Peyer's patch (tissue), 4 donors: ENCODE data around the gene CACNG3.

Experiments
- POLR2A ChIP-seq, 2 donors: fragments of 450-650 bp; IDR thresholded peaks; one replicate each; pipeline ENCODE4 v1.5.1; 2017; ENCODE audit warnings: antibody characterized with exemption in 2 of 2, mild to moderate bottlenecking in 2 of 2, moderate library complexity in 2 of 2
- TF ChIP-seq, protein P1 (sequence below), 6 experiments: fragments of 450-650 bp in 4 of 6; fragments of 200-600 bp in 2 of 6; sonication (generic) in 1 of 6; IDR thresholded peaks; one replicate each; pipeline ENCODE4 v1.5.1; 2017 to 2019; ENCODE audit warnings: antibody characterized with exemption in 6 of 6, mild to moderate bottlenecking in 3 of 6, moderate library complexity in 1 of 6

DNA sequence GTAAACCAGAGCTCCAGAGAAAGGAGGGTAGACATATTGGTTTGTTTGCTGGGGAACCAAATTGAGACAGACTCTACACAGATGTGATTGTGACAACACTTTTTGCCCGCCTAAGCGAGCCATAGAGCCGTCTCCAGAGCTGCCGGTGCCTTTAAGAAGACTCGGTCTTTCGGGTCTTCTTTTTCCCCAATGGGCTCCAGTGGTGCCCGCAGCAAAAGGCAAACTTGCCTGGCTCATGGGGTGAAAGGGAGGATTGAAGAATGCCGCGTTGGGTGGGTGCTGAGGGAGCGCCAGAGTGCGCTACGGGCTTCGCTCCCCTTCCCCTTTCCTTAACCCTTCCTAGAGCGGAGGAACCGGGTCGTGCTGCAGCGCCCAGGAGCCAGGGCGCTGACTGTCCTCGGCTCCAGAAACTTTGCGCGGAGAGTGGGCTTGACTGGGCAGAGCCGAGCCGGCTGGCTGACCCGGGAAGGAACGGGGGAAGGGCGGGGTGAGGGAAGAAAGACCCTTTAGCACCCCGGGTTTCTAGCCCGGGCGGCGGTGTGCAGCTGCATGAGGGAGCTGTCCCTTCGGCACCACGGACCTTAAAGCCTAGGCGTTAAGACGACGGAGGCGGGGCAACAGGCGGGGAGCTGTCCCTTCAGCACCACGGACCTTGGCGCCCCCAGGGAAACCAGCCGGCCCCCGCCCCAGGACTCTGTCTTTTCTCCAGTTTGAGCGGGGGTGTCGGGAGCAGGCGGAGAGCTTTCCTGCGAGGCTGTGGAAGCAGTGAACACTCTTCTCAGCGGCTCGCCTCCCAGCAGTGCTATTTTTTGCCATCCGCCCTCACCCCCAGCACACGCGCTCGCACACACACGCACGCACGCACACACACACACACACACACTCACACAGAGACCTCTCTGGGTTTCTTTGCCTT, at the start of gene CACNG3:
- TF ChIP-seq, protein P1, sequence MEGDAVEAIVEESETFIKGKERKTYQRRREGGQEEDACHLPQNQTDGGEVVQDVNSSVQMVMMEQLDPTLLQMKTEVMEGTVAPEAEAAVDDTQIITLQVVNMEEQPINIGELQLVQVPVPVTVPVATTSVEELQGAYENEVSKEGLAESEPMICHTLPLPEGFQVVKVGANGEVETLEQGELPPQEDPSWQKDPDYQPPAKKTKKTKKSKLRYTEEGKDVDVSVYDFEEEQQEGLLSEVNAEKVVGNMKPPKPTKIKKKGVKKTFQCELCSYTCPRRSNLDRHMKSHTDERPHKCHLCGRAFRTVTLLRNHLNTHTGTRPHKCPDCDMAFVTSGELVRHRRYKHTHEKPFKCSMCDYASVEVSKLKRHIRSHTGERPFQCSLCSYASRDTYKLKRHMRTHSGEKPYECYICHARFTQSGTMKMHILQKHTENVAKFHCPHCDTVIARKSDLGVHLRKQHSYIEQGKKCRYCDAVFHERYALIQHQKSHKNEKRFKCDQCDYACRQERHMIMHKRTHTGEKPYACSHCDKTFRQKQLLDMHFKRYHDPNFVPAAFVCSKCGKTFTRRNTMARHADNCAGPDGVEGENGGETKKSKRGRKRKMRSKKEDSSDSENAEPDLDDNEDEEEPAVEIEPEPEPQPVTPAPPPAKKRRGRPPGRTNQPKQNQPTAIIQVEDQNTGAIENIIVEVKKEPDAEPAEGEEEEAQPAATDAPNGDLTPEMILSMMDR (IDR thresholded peaks at IDR 0.05) = no peak
- TF ChIP-seq POLR2A (IDR thresholded peaks at IDR 0.05) = no peak
